GM12864 (cell line): ENCODE results near the gene CACNA1C.

Experiments
- DNase-seq: peaks from one replicate; pipeline ENCODE4 v3.0.0-alpha.2; 2011; ENCODE audit warnings: low read depth
- H3K4me3 ChIP-seq: 2 replicates; pipeline ENCODE4 v1.5.1; 2011; ENCODE audit warnings: mild to moderate bottlenecking, low read depth, low read length, control low read depth
- TF ChIP-seq, protein P1 (sequence below): IDR thresholded peaks from 2 replicates; pipeline ENCODE4 v1.5.1; 2011; ENCODE audit warnings: low read depth, mild to moderate bottlenecking, moderate library complexity, low read length, control low read depth, inconsistent platforms; ENCODE audit errors: missing control alignments

Gene CACNA1C

DNA sequence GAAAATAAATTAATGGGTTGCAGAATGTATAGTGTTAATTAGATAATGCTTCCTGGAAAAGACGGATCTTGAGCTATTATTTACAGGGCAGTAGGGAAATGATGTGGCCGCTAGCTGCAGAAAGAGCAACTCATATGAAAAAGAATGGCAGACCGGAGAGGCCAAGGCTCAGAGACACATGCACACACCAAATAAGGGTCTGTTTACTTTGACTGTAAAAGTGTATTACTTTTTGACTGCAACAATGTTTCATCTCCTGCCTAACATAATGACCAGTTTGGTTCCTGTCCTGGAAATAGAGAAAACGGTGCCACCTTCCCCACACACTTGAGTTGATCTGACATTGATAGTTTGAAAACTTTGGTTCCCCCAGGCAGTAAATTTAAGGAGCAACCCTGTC lies 290.9 kb downstream of the CACNA1C start:
- H3K4me3 ChIP-seq: no peak overlapping the region
- no peak for DNase-seq
- TF ChIP-seq, protein P1, sequence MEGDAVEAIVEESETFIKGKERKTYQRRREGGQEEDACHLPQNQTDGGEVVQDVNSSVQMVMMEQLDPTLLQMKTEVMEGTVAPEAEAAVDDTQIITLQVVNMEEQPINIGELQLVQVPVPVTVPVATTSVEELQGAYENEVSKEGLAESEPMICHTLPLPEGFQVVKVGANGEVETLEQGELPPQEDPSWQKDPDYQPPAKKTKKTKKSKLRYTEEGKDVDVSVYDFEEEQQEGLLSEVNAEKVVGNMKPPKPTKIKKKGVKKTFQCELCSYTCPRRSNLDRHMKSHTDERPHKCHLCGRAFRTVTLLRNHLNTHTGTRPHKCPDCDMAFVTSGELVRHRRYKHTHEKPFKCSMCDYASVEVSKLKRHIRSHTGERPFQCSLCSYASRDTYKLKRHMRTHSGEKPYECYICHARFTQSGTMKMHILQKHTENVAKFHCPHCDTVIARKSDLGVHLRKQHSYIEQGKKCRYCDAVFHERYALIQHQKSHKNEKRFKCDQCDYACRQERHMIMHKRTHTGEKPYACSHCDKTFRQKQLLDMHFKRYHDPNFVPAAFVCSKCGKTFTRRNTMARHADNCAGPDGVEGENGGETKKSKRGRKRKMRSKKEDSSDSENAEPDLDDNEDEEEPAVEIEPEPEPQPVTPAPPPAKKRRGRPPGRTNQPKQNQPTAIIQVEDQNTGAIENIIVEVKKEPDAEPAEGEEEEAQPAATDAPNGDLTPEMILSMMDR: no peak

DNA sequence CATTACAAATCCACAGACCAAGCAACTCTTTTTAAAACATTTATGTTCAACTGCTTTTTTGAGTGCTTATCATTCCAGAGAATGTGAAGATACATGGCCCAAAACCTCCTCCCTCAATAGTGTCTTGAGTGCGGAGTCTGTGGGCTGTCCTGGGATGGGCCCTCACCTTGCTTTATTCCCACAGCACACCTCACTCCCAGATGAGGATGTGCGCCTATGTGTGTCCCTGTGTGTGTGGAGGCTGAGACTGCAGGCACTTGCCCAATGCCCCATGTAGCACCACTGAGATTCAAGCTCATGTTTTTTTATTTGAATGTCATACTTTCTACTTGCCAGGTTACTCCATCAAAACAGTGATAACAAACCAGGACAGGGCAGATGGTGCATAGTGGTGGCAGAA lies 291.7 kb downstream of the CACNA1C start:
- no peak overlapping the region for H3K4me3 ChIP-seq
- TF ChIP-seq, protein P1: no peak
- no peak for DNase-seq

DNA sequence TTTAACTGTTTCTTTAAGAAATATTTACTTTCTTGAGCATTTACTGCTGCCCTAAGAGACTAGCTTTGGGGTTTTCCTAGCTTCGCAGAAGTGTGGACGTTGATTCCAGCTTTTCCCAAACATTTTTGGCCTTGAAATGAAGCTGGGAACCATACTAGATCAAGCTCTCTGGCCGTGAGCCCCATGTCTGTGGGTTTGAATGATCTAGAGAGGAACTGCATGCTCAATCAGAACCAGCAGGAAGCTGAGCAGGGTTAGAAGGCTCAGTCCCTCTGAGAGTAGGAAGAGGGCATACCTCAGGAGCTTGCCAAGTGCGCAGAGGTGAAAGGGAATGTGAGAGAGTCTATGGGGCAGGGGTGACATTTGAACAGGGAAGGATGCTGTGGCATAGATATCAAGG lies 292.1 kb downstream of the CACNA1C start:
- H3K4me3 ChIP-seq: no peak overlapping the region
- TF ChIP-seq, protein P1: no peak
- no peak for DNase-seq

DNA sequence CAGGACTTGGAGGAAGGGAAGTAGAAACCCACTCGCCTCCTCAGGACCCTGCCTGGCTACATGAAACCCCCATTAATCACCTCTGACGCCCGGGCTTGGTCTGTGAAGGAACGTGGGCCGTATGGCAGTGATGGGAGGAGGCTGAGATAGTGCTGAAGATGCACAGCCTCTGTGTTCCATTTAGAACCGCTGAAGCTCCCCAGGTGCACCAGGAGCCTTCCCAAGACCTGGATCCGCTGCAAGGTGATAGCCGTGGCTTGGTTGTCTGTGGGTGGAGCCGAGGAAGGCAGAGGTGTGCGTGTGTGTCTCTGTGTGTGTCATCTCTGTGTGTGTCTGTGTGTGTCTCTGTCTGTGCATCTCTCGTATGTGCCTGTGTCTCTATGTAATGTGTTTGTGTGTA lies 293.1 kb downstream of the CACNA1C start:
- no peak for DNase-seq
- TF ChIP-seq, protein P1: no peak
- H3K4me3 ChIP-seq: no peak overlapping the region

DNA sequence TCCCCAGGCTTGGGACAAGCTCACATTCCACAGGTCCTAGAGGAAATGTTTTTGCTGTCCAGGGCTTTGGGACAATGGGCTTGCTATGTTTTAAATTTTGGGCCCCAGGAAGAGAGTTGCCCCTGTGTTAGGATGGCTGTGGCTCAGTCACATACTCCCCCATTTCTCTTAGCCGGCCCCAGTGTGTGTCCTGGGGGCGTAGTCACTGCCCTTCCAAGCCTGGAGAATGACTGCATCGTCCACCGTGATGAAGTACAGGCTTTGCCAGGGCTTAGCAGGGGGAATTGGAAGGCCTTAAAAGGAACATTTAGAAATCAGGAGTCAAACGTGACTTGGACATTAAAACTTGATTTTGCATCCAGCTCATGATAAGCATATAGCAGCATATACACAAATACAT lies 293.6 kb downstream of the CACNA1C start:
- no peak for DNase-seq
- TF ChIP-seq, protein P1: no peak
- no peak overlapping the region for H3K4me3 ChIP-seq

DNA sequence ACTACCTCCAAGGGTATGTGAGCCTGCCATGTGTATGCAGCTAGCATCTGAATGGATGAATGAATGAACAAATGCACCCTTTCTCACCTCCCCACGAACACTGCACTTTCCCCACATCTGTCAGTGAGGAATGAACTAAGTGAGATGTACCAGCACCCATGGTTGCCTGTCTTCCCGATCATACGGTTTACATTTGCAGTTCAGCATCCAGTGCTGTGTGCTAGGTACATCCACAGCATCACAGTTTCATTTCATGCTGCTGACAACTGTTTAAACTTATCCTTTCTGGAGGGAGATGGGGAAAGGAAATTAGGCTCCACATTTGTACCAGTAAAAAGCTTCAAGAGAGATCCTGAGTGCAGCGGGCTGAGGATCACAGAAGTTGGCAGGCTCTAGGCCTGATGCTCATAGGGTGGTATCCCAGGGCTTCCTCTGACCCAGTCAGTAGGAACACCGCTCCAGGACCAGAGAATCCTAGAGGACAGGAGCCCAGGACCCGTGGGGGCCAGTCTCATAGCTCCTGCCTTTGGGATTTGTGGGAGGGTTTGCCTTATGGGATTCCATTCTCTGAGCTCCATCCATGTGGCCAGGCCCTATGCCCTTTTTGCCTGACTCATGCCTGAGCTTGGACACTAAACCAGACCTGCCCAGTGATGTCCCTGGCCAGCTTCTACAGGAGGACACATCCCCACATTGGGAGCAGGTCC lies 294.5 kb downstream of the CACNA1C start:
- TF ChIP-seq, protein P1: no peak
- no peak overlapping the region for H3K4me3 ChIP-seq
- DNase-seq: no peak

DNA sequence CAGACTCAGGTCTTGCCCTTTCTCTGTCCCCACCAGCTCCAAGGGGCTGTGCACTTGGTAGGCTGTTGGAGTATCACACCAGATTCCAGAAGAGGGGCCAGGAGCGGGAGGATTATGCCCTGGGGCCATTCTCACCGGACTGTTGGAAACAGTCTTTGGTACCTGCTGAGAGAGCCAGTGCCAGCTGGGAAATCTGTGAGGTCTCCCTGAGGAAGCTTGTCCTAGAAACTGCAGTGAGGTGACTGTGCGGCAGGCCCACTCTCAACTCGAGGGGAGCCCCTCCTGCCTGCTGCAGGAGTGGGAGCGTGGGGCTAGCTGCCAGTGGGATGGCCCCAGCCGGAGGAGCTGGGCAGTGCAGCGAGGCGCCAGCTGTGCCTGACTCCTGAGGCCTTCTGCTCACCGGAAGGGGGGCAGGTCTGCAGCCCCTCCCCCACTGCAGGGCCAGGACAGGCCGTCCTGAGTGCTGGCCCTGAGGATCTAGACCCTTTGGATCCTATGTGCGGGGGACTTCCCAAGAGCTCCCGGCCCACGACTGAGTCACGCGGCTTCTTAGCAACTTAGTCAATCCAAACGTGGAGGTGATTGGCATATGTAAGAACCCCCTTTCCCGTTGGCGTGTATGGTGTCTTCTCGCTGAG lies 295.2 kb downstream of the CACNA1C start:
- H3K4me3 ChIP-seq: no peak overlapping the region
- TF ChIP-seq, protein P1: no peak
- DNase-seq: no peak
